ENCODE data around the gene MECP2.

DNA sequence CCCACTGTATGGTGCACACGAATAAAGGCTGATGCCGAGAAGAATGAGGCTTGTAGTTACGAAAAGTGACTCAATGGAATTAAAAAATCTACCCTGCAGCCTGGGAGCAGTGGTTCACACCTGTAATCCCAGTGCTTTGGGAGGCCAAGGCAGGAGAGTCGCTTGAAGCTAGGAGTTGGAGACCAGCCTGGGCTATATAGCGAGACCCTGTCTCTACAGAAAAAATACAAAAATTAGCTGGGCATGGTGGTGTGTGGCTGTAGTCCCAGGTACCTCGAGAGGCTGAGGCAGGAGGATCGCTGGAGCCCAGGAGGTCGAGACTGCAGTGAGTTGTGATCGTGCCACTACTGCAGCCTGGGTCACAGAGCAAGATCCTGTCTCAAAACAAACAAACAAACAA, 34.8 kb upstream of the MECP2 start:
- TF ChIP-seq, protein P1, sequence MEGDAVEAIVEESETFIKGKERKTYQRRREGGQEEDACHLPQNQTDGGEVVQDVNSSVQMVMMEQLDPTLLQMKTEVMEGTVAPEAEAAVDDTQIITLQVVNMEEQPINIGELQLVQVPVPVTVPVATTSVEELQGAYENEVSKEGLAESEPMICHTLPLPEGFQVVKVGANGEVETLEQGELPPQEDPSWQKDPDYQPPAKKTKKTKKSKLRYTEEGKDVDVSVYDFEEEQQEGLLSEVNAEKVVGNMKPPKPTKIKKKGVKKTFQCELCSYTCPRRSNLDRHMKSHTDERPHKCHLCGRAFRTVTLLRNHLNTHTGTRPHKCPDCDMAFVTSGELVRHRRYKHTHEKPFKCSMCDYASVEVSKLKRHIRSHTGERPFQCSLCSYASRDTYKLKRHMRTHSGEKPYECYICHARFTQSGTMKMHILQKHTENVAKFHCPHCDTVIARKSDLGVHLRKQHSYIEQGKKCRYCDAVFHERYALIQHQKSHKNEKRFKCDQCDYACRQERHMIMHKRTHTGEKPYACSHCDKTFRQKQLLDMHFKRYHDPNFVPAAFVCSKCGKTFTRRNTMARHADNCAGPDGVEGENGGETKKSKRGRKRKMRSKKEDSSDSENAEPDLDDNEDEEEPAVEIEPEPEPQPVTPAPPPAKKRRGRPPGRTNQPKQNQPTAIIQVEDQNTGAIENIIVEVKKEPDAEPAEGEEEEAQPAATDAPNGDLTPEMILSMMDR (conservative IDR thresholded peaks at IDR 0.05; ENCODE audit: low read depth, low read length), result no peak
- TF ChIP-seq EZH2 (IDR thresholded peaks at IDR 0.05; ENCODE audit: low read length, unreplicated experiment), result no peak

Data from PC-3 (cell line).